ENCODE results near the gene SYT1.

The SYT1 gene

DNA sequence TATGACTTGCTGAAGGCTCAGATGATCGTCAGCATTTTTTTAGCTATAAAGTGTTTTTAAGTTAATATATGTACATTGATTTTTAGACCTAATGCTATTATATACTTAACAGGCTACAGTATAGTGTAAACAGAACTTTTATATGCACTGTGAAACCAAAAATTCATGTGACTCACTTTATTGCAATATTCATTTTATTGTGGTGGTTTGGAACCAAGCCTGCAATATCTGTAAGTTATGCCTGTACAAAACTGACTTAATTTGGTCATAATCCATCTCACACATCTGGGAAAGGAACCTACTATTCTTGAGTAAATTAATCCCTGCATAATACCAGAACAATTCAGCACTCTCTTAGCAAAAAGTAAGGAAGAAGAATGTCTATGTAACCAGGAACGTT lies 390.7 kb downstream of the SYT1 start:
- H3K27me3 ChIP-seq, result no peaks in the 10 kb centered on the region
- peaks cover 0 to 33% (median 12%) of the 10 kb centered on the region in 11 experiments; a peak in 13 of 22 replicates for H3K36me3 ChIP-seq
- H3K4me3 ChIP-seq, result no peak overlapping the region
- TF ChIP-seq Cebpa-rat (IDR thresholded peaks at IDR 0.05), result no peak
- H3K27ac ChIP-seq, result no peak overlapping the region
- no peaks in the 10 kb centered on the region for H4K20me1 ChIP-seq
- H3K4me1 ChIP-seq, result peaks cover 0 to 17% (median 0%) of the 10 kb centered on the region in 10 experiments; a peak in 7 of 20 replicates
- H3K4me2 ChIP-seq, result no peak overlapping the region
- no peak overlapping the region for H3K9ac ChIP-seq
- no peaks in the 10 kb centered on the region for H3K9me3 ChIP-seq (replicated peaks in 1 of 11)

DNA sequence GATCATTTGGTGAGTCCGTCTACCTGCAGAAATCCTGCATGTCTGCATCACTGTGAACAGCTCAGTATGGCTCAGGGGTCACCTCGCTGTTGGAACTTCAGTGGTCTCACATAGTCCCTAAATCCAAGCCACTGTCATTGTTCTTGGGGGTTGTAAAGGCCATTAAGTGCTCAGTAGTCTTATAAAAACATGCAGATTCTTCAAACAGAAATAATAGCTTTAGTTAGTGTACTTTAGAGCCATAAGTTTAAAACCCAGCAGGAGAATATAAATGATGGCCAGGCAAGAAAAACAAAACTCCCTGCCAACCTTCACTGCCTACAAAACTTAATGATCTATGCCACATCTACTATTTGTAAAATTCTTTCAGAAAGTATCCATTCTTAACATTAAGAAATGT lies 396.3 kb downstream of the SYT1 start:
- Histone ChIP-seq H3K9me3 (replicated peaks in 1 of 11) (no peaks in the 10 kb centered on the region), H3K27ac (no peak overlapping the region), H3K27me3 (no peaks in the 10 kb centered on the region), H3K9ac (no peak overlapping the region), H3K36me3 (peaks cover 0 to 21% (median 7%) of the 10 kb centered on the region in 11 experiments; a peak in 8 of 22 replicates), H3K4me1 (no peaks in the 10 kb centered on the region), H3K4me2 (no peak overlapping the region), H4K20me1 (no peaks in the 10 kb centered on the region), H3K4me3 (no peak overlapping the region)
- TF ChIP-seq Cebpa-rat (IDR thresholded peaks at IDR 0.05), result no peak

DNA sequence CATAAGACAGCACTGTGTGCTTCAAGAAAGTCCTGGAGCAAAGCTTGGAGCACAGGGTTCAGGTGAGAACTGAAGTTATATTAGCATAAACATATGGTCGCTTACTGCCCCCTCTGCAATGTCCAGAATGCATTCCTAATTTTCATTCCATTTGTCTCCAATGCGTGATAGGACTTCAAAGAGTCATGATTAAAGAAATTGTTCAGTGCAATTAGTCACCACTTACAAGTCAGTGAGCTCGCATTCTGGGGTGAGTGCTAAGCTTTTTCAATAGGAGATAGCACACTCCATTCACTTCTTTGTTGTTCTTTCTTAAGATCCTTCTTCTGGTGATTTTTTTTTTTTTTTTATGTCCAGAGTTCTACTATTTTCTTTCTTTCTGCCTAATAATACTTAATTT lies 398.4 kb downstream of the SYT1 start:
- no peak overlapping the region for H3K4me2 ChIP-seq
- H3K27ac ChIP-seq, result no peak overlapping the region
- H3K9ac ChIP-seq, result no peak overlapping the region
- H3K27me3 ChIP-seq, result no peaks in the 10 kb centered on the region
- H3K4me3 ChIP-seq, result no peak overlapping the region
- no peaks in the 10 kb centered on the region for H4K20me1 ChIP-seq
- H3K4me1 ChIP-seq, result peaks cover 0 to 11% (median 0%) of the 10 kb centered on the region in 10 experiments; a peak in 1 of 20 replicates
- peaks cover 0 to 21% (median 7%) of the 10 kb centered on the region in 11 experiments; a peak in 7 of 22 replicates for H3K36me3 ChIP-seq
- H3K9me3 ChIP-seq (replicated peaks in 1 of 11), result no peaks in the 10 kb centered on the region
- no peak for TF ChIP-seq Cebpa-rat (IDR thresholded peaks at IDR 0.05)

DNA sequence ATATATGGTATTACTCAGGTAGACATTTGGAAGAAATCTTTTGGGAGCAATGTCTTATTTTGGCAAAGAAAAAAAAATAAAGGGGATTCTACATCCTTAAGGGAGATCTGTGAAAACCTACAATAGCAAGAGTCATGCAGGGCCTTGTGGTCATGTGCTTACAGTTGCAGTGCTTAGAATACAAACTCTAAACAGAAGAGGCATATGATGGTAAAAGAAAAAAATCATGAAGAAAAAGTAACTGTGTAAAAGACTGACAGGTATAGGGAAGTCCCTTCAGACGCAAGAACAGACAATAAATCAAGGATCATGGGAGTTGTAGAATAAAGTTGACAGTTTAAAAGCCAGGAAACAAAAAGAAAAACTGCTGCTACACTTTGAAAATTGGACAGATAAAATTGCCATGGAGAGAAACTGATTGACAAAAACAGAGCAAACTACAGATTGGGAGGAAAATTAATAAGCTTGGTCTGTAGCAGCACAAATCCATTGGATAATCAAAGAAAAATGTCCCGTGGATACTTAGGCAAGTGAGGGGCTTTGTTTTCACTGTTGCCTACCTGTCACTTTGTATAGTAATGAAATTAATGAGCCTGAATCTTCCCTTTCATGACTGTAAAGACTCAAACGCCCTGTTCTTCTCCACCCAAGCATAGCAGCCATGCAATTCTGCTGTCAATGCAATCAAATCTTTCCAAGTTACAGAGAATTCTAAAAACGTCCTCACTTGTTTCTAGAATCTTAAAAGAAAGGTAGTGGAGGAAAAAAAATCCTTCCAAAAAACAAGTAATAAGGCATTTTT lies 402.0 kb downstream of the SYT1 start:
- H3K4me1 ChIP-seq, result peaks cover 0 to 11% (median 0%) of the 10 kb centered on the region in 10 experiments; a peak in 1 of 20 replicates
- H3K4me2 ChIP-seq, result no peak overlapping the region
- H3K27ac ChIP-seq, result no peak overlapping the region
- TF ChIP-seq Cebpa-rat (IDR thresholded peaks at IDR 0.05), result no peak
- H3K27me3 ChIP-seq, result no peaks in the 10 kb centered on the region
- H3K4me3 ChIP-seq, result no peak overlapping the region
- H4K20me1 ChIP-seq, result no peaks in the 10 kb centered on the region
- peaks cover 0 to 9% (median 6%) of the 10 kb centered on the region in 11 experiments; a peak in 5 of 22 replicates for H3K36me3 ChIP-seq
- H3K9me3 ChIP-seq (replicated peaks in 1 of 11), result no peaks in the 10 kb centered on the region
- no peak overlapping the region for H3K9ac ChIP-seq

DNA sequence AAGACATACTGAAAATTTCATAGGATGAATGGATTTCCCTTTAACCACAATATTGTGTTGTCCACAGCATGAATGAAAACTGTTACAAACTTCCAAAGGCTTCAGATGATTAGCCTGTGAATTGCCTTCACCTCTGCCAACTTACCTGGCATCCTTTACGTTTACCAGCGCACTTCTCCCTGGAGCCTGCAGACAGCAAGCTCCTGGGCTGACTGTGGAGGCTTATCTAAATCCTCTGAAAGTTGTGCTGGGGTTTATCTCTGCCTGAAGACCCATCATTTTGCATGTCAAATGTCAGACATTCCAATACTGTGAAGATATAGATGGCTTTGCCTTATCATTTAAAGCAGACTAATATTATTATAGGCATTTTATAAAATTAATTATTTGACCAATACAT lies 403.0 kb downstream of the SYT1 start:
- Histone ChIP-seq H3K4me2 (no peak overlapping the region; a peak in 1 of 22 replicates), H3K27ac (no peak overlapping the region), H3K4me1 (peaks cover 0 to 11% (median 0%) of the 10 kb centered on the region in 10 experiments; a peak in 3 of 20 replicates), H4K20me1 (no peaks in the 10 kb centered on the region), H3K4me3 (no peak overlapping the region), H3K9ac (no peak overlapping the region), H3K27me3 (no peaks in the 10 kb centered on the region), H3K36me3 (peaks cover 0 to 5% (median 4%) of the 10 kb centered on the region in 11 experiments; a peak in 5 of 22 replicates), H3K9me3 (replicated peaks in 1 of 11) (no peaks in the 10 kb centered on the region)
- TF ChIP-seq Cebpa-rat (IDR thresholded peaks at IDR 0.05), result no peak

DNA sequence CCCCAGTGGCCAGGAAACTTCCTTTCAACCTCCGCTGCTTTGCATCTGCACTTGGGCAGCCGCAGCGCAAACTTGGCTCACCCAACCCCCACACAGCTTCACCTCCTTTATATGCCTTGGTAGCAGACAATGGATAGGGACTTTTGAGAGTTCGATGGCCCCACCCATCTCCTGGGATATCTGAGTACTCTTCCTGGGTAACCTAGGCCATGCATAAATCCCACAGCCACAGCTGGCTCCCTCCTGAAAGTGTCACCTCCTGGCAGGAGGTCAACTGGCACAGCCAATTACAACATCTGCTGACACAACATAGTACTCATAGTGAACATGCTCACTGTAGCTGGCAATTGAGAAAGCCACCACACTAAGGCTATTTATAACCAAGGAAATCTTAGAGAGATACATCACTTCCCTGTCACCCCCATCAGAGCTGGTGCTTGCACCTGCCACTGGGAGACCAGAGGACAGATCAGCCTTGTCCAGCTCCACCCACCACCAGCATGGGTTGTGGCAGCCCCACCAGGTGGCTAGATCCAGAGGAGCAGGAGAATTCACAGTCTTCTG lies 410.0 kb downstream of the SYT1 start:
- Histone ChIP-seq H3K4me3 (peak overlapping the region in 2 of 10 experiments; percentile 20 to 23; a peak in 3 of 20 replicates), H3K9me3 (replicated peaks in 1 of 11) (peaks cover 0 to 18% (median 0%) of the 10 kb centered on the region in 11 experiments; a peak in 7 of 22 replicates), H3K4me1 (peaks cover 13 to 34% (median 26%) of the 10 kb centered on the region in 10 experiments), H3K4me2 (peak overlapping the region; percentile 37 to 89 (median 76)), H3K9ac (peak overlapping the region in 6 of 11 experiments; percentile 1 to 72 (median 47); a peak in 7 of 22 replicates), H4K20me1 (no peaks in the 10 kb centered on the region; a peak in 1 of 22 replicates), H3K27me3 (no peaks in the 10 kb centered on the region), H3K27ac (peak overlapping the region in 8 of 11 experiments; percentile 40 to 83 (median 66); a peak in 15 of 22 replicates), H3K36me3 (peaks cover 0 to 16% (median 4%) of the 10 kb centered on the region in 11 experiments; a peak in 7 of 22 replicates)
- peak in 3 of 11 experiments; percentile 58 to 68 (median 68); a peak in 3 of 22 replicates for TF ChIP-seq Cebpa-rat (IDR thresholded peaks at IDR 0.05)

DNA sequence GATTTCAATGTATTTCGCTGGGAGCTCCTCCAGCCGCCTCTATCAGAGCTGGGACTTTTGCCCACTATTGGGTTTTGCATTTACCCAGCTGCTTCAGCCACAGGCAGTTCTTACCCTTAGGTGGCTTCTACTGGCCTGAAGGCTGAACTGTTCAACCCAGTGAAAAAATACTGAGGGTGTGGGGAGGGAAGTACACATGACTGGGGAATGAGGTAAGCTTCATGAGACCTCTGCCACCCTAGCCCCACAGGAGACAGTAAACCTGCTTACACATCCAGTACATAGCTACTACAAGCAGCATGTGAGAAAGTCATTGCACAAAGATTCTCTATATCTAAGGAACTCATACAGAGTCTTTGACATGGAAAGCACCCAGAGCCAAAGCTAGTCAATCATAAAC lies 411.1 kb downstream of the SYT1 start:
- peaks cover 0 to 18% (median 0%) of the 10 kb centered on the region in 11 experiments; a peak in 7 of 22 replicates for H3K9me3 ChIP-seq (replicated peaks in 1 of 11)
- H4K20me1 ChIP-seq, result no peaks in the 10 kb centered on the region; a peak in 1 of 22 replicates
- H3K36me3 ChIP-seq, result peaks cover 0 to 16% (median 4%) of the 10 kb centered on the region in 11 experiments; a peak in 7 of 22 replicates
- H3K27me3 ChIP-seq, result no peaks in the 10 kb centered on the region
- peak overlapping the region in 5 of 11 experiments; percentile 58 to 89 (median 79); a peak in 9 of 22 replicates for H3K4me2 ChIP-seq
- TF ChIP-seq Cebpa-rat (IDR thresholded peaks at IDR 0.05), result no peak
- H3K27ac ChIP-seq, result peak overlapping the region in 5 of 11 experiments; percentile 60 to 83 (median 80); a peak in 10 of 22 replicates
- H3K9ac ChIP-seq, result peak overlapping the region in 2 of 11 experiments; percentile 49 to 54; a peak in 3 of 22 replicates
- H3K4me3 ChIP-seq, result no peak overlapping the region
- H3K4me1 ChIP-seq, result peaks cover 13 to 34% (median 26%) of the 10 kb centered on the region in 10 experiments

DNA sequence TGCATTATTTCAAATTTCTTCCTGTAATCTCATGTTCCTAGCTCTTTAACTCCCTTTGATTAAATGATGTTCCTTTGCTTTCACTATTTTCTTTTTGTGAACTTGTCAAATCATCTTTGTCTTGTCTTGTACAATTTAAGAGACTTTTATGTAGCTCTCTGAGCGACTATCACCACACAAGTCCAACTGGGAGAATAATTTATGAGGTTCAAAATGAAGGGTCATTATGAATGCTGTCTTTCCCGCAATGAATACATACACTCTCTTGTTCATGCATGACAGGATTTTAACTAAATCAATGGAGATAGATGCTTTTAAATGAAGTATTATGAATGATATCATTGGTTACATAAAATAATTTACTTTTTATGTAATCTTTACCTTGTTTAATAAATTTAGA lies 418.8 kb downstream of the SYT1 start:
- Histone ChIP-seq H3K4me2 (no peak overlapping the region), H3K4me3 (no peak overlapping the region), H3K4me1 (no peaks in the 10 kb centered on the region), H3K27me3 (no peaks in the 10 kb centered on the region), H3K9me3 (replicated peaks in 1 of 11) (no peaks in the 10 kb centered on the region), H3K27ac (no peak overlapping the region), H4K20me1 (no peaks in the 10 kb centered on the region), H3K9ac (no peak overlapping the region), H3K36me3 (peaks cover 0 to 12% (median 0%) of the 10 kb centered on the region in 11 experiments; a peak in 4 of 22 replicates)
- TF ChIP-seq Cebpa-rat (IDR thresholded peaks at IDR 0.05), result no peak

DNA sequence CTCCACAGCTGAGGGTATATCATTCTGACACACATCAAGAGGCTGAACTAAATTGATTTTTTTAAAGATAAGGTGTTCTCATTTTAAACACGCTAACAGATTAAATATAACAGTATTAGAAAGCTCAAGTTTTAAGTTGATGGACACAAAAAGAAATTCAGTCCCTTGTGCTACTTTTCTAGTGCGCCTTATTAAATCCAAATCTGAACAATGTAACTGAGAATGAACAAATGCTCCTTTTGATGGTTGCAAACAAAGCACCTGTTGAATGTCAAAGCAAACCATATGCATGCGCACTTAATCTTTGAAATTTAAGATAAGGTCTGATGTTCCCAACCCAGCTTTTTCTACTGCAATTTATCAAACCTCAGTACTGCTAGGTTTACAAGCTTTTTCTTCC lies 424.3 kb downstream of the SYT1 start:
- no peaks in the 10 kb centered on the region for H3K9me3 ChIP-seq (replicated peaks in 1 of 11)

More for the DNA sequence above, 424.3 kb downstream of the SYT1 start:
- no peak overlapping the region for H3K4me3 ChIP-seq
- no peak overlapping the region for H3K9ac ChIP-seq
- no peaks in the 10 kb centered on the region for H3K27me3 ChIP-seq
- H3K27ac ChIP-seq, result no peak overlapping the region
- peaks cover 8 to 53% (median 29%) of the 10 kb centered on the region in 11 experiments; a peak in 20 of 22 replicates for H3K36me3 ChIP-seq
- no peaks in the 10 kb centered on the region for H4K20me1 ChIP-seq
- TF ChIP-seq Cebpa-rat (IDR thresholded peaks at IDR 0.05), result no peak
- H3K4me2 ChIP-seq, result no peak overlapping the region
- H3K4me1 ChIP-seq, result no peaks in the 10 kb centered on the region
